HG03342 (cell line): ENCODE data around the gene POM121C.
"Not testable (repeated sequence)": the region's sequence is repeated elsewhere in the genome, so short reads cannot be mapped to it uniquely, and the experiment has no call there.

Source experiments
- ATAC-seq: cut with Tn5 transposase; IDR thresholded peaks from one replicate; pipeline ENCODE4 v1.9.1; 2021; ENCODE audit warnings: mild to moderate bottlenecking, moderate library complexity; ENCODE audit not compliant: unreplicated experiment

POM121C gene

DNA sequence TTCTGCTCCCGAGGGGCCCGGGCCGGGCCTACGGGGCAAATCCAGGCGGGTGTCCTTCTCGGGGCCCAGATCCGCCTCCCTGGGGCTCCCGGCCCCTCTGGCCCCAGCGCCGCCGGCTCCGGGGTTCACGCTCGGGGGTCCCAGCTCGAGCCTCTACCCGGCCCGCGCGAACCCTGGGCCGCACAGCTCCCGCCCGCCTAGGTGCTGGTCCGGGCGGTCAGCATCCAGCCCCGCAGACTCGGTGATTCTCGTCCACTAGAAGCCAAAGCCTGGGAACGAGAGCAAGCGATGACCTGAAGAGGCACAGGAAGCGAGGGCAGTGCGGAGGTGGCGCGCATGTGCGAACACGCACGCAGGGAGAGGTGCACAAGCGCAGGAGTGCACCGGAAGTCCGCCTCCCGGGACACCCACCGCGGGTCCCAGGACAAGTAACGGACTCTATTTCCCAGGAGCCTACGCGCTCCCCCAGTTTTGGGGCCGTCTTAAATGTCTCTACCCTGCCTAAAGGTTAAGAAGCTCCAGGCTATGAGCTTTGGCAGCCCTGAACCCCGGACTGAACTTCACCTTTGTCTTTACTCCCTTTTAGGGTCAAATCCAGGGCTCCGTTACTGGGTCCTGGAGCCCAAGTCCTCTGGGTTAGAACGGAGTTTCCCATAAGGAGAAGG, at the start of gene POM121C:
TSS of gene POM121C (minus strand) at position 321 of the 665 bp plus-strand sequence. CDS start 44,803 bp downstream, outside the sequence.
- ATAC-seq, result peak; percentile 97

- peak; percentile 76 for ATAC-seq
Observed at GRCh38 chr7:75534727-75535307, 48.7 kb upstream of the POM121C start.

GRCh38 chr7:75533926-75534325, 47.8 kb upstream of the POM121C start:
- no peak for ATAC-seq

DNA sequence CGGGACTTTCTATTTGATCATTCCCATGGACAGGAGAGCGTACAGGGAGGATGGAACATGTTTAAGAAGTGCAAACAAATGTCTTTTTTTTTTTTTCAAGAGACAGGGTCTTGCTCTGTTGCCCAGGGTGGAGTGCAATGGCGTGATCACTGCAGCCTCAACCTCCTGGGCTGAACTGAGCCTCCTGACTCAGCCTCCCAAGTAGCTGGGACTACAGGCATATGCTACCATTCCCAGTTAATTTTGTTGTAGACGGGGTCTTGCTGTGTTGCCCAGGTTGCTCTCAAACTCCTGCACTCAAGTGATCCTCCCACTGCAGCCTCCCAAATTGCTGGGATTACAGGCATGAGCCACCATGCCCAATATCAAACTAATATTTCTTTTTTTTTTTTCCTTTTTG, 46.5 kb upstream of the POM121C start:
- ATAC-seq, result no peak

GRCh38 chr7:75531359-75531821, 45.3 kb upstream of the POM121C start:
- ATAC-seq, result no peak

DNA sequence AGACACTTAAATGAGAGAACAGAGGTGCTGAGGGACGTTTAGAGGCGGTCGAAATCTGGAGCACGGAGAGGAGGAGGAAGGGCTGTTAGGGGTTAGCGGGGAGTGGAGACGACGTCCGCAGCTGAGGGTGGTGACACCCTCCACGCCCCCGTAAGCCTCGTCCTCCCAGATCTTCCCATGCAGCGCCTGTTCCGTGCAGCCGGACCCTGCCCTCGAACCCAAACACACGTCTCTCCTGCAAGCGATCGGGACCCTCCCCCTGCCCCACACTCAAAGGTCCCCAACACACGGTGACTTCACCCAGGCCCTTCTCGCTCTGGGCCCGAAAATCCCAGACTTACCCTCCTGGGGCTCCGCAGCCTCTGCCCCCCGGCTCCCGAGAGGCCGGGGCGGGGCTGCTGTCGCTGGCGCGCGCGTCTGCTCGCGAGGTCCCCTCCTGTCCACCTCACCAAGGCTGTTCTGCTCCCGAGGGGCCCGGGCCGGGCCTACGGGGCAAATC, 41.2 kb upstream of the POM121C start:
- not testable (repeated sequence) for ATAC-seq

GRCh38 chr7:75521727-75522126, 35.6 kb upstream of the POM121C start:
- not testable (repeated sequence) for ATAC-seq

- ATAC-seq, result not testable (repeated sequence)
Observed at GRCh38 chr7:75518842-75519241, 32.7 kb upstream of the POM121C start.

- not testable (repeated sequence) for ATAC-seq
Observed at GRCh38 chr7:75509033-75509432, 22.9 kb upstream of the POM121C start.

GRCh38 chr7:75492020-75492419, 5.9 kb upstream of the POM121C start, which contains the start of gene SPDYE5:
Gene SPDYE5 (plus strand): TSS chr7:75492320. CDS start chr7:75494048, 1,728 bp downstream.
- not testable (repeated sequence) for ATAC-seq

DNA sequence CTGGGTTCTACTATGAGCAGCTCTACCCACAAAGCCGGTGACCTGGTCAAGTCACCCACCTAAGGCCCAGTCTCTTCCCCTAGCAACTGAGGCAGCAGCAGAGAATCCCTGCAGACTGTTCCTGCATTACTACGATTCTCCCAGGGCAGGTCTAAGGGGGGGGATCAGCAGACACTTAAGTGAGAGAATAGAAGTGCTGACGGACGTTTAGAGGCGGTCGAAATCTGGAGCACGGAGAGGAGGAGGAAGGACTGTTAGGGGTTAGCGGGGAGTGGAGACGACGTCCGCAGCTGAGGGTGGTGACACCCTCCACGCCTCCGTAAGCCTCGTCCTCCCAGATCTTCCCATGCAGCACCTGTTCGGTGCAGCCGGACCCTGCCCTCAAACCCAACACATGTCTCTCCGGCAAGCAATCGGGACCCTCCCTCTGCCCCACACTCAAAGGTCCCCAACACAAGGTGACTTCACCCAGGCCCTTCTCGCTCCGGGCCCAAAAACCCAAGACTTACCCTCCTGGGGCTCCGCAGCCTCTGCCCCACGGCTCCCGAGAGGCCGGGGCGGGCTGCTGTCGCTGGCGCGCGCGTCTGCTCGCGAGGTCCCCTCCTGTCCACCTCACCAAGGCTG, 632 bp downstream of the POM121C start:
- peak; percentile 11 for ATAC-seq

DNA sequence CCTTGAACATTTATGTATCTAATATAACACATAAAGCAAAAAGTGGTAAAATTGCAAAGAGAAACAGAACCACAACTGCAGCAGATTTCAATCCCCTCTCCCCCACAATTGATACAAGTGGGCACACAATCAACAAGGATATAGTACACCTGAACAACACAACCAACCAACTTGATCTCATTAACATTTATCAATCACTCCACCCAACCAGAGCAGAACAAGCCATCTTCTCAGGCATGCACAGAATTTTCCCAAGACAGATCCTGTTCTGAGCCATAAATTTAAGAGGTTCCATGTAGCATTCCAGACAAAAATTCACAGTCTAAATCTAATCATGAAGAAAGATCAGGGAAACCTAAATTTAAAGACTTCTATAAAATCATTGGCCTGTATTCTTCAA, 5.8 kb downstream of the POM121C start:
- not testable (repeated sequence) for ATAC-seq

GRCh38 chr7:75477457-75477856, 8.6 kb downstream of the POM121C start:
- not testable (repeated sequence) for ATAC-seq

DNA sequence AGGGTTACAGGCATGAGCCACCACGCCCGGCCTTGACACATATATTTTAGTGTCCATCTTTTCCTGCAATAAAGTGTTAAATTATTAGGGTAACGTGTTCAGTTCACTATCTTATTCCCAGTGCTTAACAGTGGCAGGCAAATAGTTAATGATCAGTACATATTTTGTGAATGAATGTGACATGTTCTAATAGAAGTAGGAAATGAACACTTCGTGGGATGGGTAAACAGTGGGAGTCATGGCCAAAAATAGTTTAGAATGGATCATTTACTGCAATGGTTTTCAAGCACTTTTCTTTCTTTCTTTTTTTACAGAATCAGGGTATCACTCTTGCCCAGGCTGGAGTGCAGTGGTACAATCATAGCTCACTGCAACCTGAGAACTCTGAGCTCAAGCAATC, 15.9 kb downstream of the POM121C start:
- not testable (repeated sequence) for ATAC-seq

DNA sequence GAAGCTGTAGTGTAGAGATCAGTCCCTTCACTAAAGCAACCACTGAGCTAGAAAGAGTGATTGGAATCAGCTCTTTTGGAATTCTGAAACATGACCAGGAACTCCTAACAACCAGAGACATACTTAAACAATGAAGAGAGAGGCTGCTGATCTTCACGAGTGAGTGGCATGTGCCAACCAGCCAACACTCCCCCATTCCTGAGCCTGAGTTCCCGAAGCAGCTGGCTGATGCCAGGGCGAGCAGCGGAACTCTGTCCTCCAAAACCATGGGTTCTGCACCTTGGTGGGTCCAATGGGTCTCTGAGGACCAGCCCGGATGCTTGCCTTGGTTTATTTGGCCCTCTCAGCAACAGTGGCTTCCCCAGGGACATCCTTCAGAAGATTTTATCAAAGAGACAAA, 25.6 kb downstream of the POM121C start:
- not testable (repeated sequence) for ATAC-seq

GRCh38 chr7:75458034-75458433, 28.1 kb downstream of the POM121C start:
- not testable (repeated sequence) for ATAC-seq

DNA sequence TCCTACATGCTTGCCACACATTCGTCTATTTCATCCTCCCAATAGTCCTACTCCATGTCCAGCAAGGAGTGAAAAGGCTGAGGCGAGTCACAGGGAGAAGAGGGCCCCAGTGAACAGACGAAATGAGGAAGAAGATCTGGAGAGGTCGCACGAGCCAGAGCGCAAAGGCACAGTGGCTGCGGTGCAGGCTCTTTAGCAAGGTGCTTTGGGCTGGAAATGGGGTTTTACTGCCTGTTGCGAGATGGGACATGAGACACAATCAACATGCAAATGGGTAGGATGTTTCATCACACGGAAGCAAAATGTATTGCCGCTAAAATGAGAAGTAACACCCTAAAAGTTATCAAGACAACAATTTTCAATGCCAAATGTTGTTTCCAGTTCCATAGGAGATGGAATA, 29.7 kb downstream of the POM121C start:
- ATAC-seq, result not testable (repeated sequence)

GRCh38 chr7:75452494-75452955, 33.6 kb downstream of the POM121C start:
- ATAC-seq, result peak; percentile 89

GRCh38 chr7:75449946-75450345, 36.2 kb downstream of the POM121C start:
- not testable (repeated sequence) for ATAC-seq

DNA sequence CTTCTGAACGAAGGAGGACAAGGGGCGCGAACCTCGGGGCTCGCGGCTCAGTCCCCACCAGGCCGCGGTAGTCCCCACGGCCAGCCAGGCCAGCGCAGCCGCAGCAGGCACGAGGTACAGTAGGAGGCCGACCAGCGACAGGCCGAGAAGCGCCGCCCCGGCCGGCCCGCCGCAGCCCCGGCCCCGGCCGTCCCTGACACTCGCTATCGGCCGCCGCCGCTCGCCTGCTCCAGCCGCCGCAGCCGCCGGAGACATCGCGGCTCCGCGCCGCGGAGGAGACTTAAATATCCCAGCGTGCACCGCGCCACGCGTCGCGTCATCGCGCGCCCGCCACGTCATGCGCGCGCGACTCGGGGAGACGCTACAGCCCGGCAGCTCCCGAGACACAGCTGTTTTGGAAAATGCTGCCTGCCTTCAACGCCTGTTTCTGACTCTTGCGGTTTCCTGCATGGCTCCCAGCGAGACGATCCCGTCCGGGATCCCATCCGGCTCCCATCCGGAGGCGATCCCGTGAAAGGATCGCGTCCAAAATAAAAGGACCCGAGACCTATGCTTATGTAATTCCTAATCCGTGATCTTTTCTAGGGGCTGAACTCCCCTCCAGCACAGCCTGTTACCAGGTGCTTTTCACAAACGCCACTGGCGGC, 43.5 kb downstream of the POM121C start:
- peak; percentile 87 for ATAC-seq

DNA sequence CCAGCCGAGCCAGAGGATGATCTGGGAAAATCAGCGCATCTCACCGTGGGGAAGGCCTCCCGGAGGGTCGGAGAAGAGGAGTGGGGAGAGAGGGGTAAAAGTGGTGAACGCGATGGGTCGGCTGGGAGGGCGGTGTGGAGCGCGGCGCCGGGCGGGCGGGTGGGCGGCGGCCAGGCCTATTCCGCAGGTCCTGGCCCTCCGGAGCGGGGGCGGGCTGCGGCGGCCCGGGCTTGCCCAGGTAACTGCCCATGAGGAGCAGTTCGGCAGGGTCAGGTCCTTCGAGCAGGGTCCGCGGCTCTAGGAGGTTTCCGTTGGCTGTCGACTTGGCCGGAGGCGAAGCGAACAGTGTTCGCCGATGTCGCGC, 44.0 kb downstream of the POM121C start:
- peak; percentile 24 for ATAC-seq
